Epithelial cell of prostate (primary cell): ENCODE results near the gene S100A16.
A peak's percentile ranks its signal among the peaks of the same experiment; 100 is the strongest.
"Not testable (repeated sequence)": the region's sequence is repeated elsewhere in the genome, so short reads cannot be mapped to it uniquely, and the experiment has no call there.

Experiments
- DNase-seq: peaks from one replicate; pipeline ENCODE4 v3.0.0-alpha.2; 2011; ENCODE audit warnings: low read depth, low spot score
- H3K27ac ChIP-seq: fragments of 450-650 bp; 2 replicates; pipeline ENCODE4 v1.5.1; 2017; ENCODE audit warnings: mild to moderate bottlenecking

Gene S100A16

GRCh38 chr1:153568367-153569099, 44.4 kb downstream of the S100A16 start:
- peak; percentile 91 for DNase-seq
- H3K27ac ChIP-seq = peak overlapping the region; percentile 100

- peak; percentile 99 for DNase-seq
Observed at GRCh38 chr1:153567621-153568366, 45.1 kb downstream of the S100A16 start.

GRCh38 chr1:153566414-153567371, 46.2 kb downstream of the S100A16 start:
- peak; percentile 98 for DNase-seq
- H3K27ac ChIP-seq = peak overlapping the region; percentile 100

More at GRCh38 chr1:153567621-153568366, 45.1 kb downstream of the S100A16 start:
- peak overlapping the region; percentile 100 for H3K27ac ChIP-seq

GRCh38 chr1:153565529-153566374, 47.2 kb downstream of the S100A16 start, which contains the start of gene S100A2:
TSS of gene S100A2 (minus strand) at chr1:153565844. CDS start at chr1:153563877, 1,967 bp downstream.
- H3K27ac ChIP-seq = peak within 1 kb of the TSS; percentile 100
- DNase-seq = peak; percentile 99

GRCh38 chr1:153563991-153564390, 48.9 kb downstream of the S100A16 start:
- H3K27ac ChIP-seq = peak overlapping the region; percentile 100
- no peak for DNase-seq

- H3K27ac ChIP-seq = peak overlapping the region; percentile 100
- DNase-seq = no peak
Observed at GRCh38 chr1:153563483-153563901, 49.4 kb downstream of the S100A16 start.

- H3K27ac ChIP-seq = peak overlapping the region; percentile 100
- not testable (repeated sequence) for DNase-seq
Observed at GRCh38 chr1:153562021-153562420, 50.9 kb downstream of the S100A16 start.

- DNase-seq = peak; percentile 60
- peak overlapping the region; percentile 100 for H3K27ac ChIP-seq
Observed at GRCh38 chr1:153561466-153561985, 51.4 kb downstream of the S100A16 start.

GRCh38 chr1:153560771-153561465, 52.0 kb downstream of the S100A16 start:
- H3K27ac ChIP-seq = peak overlapping the region; percentile 100
- no peak for DNase-seq

GRCh38 chr1:153560241-153560640, 52.7 kb downstream of the S100A16 start:
- H3K27ac ChIP-seq = peak overlapping the region; percentile 100
- no peak for DNase-seq

GRCh38 chr1:153557877-153558276, 55.1 kb downstream of the S100A16 start:
- H3K27ac ChIP-seq = peak overlapping the region; percentile 100
- DNase-seq = no peak
